Neural cell (in vitro differentiated cells): ENCODE data around the gene TUBA1A.

Experiments used
- EP300 ChIP-seq: fragments of 450-650 bp; conservative IDR thresholded peaks from 2 replicates; pipeline ENCODE4 v1.6.1; 2014; ENCODE audit warnings: antibody characterized with exemption, mild to moderate bottlenecking, moderate library complexity; ENCODE audit not compliant: poor library complexity, severe bottlenecking
- EZH2 ChIP-seq: fragments of 200-600, 300-800 bp; shearing (Covaris generic), sonication (generic); IDR thresholded peaks from 2 replicates; pipeline ENCODE4 v1.6.1; 2014; ENCODE audit warnings: antibody characterized with exemption, low read length, borderline replicate concordance, mild to moderate bottlenecking; ENCODE audit not compliant: insufficient read depth, poor library complexity, severe bottlenecking
- POLR2AphosphoS5 ChIP-seq: IDR thresholded peaks from 2 replicates; pipeline ENCODE4 v1.6.1; 2012
- RAD21 ChIP-seq: fragments of 450-650 bp; conservative IDR thresholded peaks from 2 replicates; pipeline ENCODE4 v1.6.1; 2014; ENCODE audit warnings: antibody characterized with exemption, mild to moderate bottlenecking, moderate library complexity
- TAF1 ChIP-seq: IDR thresholded peaks from 2 replicates; pipeline ENCODE4 v1.6.1; 2012; ENCODE audit warnings: low read depth
- TF ChIP-seq, protein P1 (sequence below): fragments of 450-650 bp; IDR thresholded peaks from 2 replicates; pipeline ENCODE4 v1.5.1; 2014; ENCODE audit warnings: antibody characterized with exemption, mild to moderate bottlenecking, moderate library complexity; ENCODE audit not compliant: poor library complexity, severe bottlenecking

DNA sequence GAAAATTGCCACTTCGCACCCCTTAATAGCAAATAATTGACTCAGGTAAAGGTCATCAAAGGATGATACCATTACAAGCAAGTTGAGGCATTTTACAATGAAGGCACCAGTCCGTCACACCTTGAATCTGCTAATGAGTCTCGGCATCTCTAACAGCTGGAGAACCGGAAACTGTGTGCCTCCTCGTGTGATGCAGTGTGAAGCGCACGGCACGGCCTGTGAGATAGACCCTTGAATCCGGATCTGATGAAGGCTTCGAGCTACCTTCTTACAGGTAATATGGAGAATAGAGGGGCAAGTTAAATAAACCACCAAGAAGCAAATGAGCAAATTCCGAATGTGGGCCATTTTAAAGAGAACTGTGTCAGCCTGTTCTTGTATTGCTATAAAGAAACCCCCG lies 19.8 kb upstream of the TUBA1A start:
- no peak for TF ChIP-seq POLR2AphosphoS5
- TF ChIP-seq EZH2, result no peak
- TF ChIP-seq, protein P1, sequence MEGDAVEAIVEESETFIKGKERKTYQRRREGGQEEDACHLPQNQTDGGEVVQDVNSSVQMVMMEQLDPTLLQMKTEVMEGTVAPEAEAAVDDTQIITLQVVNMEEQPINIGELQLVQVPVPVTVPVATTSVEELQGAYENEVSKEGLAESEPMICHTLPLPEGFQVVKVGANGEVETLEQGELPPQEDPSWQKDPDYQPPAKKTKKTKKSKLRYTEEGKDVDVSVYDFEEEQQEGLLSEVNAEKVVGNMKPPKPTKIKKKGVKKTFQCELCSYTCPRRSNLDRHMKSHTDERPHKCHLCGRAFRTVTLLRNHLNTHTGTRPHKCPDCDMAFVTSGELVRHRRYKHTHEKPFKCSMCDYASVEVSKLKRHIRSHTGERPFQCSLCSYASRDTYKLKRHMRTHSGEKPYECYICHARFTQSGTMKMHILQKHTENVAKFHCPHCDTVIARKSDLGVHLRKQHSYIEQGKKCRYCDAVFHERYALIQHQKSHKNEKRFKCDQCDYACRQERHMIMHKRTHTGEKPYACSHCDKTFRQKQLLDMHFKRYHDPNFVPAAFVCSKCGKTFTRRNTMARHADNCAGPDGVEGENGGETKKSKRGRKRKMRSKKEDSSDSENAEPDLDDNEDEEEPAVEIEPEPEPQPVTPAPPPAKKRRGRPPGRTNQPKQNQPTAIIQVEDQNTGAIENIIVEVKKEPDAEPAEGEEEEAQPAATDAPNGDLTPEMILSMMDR, result no peak
- TF ChIP-seq EP300, result no peak
- TF ChIP-seq RAD21, result no peak
- no peak for TF ChIP-seq TAF1
